SK-N-SH treated with all-trans-retinoic acid at 6 μM for 48 hours (cell line): ENCODE measurements around the gene HS3ST4.

Experiments used
- TF ChIP-seq, protein P1 (sequence below): fragments of 250-450 bp; sonication (Bioruptor Pico); IDR thresholded peaks from 2 replicates; pipeline ENCODE4 v1.8.0; 2020; ENCODE audit warnings: mild to moderate bottlenecking, moderate library complexity, borderline replicate concordance
- TF ChIP-seq, protein P2 (sequence below): fragments of 250-450 bp; sonication (Bioruptor Pico); IDR thresholded peaks from 2 replicates; pipeline ENCODE4 v1.5.1; 2021; ENCODE audit warnings: mild to moderate bottlenecking, moderate library complexity

DNA sequence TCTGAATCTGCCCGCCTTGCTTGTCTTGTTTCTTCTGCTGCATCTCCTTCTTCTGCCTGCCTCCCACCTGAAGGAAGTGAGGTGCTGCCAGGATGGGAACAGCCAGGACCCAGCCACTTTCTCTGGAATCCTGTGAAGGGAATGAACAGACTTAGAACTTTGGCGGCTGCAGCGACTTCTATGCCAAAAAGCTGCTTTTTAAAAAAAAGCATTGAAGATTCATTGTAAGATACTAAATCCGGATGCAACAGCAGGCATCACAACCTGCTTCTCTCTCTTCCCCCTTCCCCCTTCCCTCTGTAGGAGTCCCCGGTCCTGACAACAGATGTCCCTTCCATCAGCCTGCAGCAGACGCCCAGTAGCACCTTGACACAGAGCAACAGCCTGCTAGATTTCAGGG is 176.3 kb downstream of the HS3ST4 start:
- TF ChIP-seq, protein P1, sequence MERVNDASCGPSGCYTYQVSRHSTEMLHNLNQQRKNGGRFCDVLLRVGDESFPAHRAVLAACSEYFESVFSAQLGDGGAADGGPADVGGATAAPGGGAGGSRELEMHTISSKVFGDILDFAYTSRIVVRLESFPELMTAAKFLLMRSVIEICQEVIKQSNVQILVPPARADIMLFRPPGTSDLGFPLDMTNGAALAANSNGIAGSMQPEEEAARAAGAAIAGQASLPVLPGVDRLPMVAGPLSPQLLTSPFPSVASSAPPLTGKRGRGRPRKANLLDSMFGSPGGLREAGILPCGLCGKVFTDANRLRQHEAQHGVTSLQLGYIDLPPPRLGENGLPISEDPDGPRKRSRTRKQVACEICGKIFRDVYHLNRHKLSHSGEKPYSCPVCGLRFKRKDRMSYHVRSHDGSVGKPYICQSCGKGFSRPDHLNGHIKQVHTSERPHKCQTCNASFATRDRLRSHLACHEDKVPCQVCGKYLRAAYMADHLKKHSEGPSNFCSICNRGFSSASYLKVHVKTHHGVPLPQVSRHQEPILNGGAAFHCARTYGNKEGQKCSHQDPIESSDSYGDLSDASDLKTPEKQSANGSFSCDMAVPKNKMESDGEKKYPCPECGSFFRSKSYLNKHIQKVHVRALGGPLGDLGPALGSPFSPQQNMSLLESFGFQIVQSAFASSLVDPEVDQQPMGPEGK (CRISPR knock-in tag), result no peak
- TF ChIP-seq, protein P2, sequence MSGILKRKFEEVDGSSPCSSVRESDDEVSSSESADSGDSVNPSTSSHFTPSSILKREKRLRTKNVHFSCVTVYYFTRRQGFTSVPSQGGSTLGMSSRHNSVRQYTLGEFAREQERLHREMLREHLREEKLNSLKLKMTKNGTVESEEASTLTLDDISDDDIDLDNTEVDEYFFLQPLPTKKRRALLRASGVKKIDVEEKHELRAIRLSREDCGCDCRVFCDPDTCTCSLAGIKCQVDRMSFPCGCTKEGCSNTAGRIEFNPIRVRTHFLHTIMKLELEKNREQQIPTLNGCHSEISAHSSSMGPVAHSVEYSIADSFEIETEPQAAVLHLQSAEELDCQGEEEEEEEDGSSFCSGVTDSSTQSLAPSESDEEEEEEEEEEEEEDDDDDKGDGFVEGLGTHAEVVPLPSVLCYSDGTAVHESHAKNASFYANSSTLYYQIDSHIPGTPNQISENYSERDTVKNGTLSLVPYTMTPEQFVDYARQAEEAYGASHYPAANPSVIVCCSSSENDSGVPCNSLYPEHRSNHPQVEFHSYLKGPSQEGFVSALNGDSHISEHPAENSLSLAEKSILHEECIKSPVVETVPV (CRISPR knock-in tag), result no peak
